GM21526 (cell line): ENCODE measurements around the gene PSMD13.
"Not testable (repeated sequence)": the region's sequence is repeated elsewhere in the genome, so short reads cannot be mapped to it uniquely, and the experiment has no call there.

Experiments
- ATAC-seq: cut with Tn5 transposase; IDR thresholded peaks from one replicate; pipeline ENCODE4 v1.9.1; 2021; ENCODE audit warnings: moderate library complexity; ENCODE audit not compliant: unreplicated experiment, low FRiP score

Gene PSMD13

GRCh38 chr11:285021-285893, 48.5 kb downstream of the PSMD13 start:
- no peak for ATAC-seq

GRCh38 chr11:285894-286220, 49.1 kb downstream of the PSMD13 start:
- no peak for ATAC-seq

- not testable (repeated sequence) for ATAC-seq
Measured at GRCh38 chr11:286977-287820, 50.4 kb downstream of the PSMD13 start.

DNA sequence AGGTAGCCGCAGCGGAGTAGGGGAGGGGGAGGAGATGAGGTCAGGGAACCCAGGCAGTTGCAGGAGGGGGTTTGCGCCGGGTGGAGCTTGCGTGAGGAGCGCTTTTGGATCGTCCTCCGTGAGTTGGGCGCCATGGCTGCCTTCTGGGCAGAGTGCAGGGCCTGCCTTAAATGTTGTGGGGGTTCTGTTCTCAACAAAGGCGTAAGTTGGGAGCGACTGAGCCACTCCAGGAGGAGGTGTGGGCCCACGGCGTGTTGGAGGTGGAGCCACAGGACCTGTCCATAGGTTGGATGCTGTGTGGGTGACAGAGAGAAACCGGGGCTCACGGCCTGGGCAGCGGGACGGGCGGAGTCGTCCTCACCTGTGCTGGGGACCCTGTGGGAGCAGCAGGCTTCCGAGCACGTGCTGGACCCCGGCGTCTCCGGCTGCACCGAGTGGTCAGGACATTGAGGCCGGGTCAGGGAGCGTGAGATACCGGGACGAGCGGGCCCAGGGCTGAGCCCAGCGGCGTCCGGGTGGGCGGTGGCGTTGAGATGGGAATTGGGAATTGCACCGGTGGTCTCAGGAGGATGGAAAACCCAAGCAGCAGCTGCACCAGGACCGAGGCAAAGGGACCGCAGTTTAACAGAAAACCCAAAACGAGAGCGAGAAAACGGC, 51.2 kb downstream of the PSMD13 start:
- ATAC-seq = no peak

GRCh38 chr11:288478-289397, 52.0 kb downstream of the PSMD13 start, which contains the start of gene PGGHG:
PGGHG (plus strand) TSS chr11:289126; CDS start chr11:289817, 691 bp downstream.
- ATAC-seq = no peak

GRCh38 chr11:289398-289711, 52.6 kb downstream of the PSMD13 start:
- no peak for ATAC-seq

DNA sequence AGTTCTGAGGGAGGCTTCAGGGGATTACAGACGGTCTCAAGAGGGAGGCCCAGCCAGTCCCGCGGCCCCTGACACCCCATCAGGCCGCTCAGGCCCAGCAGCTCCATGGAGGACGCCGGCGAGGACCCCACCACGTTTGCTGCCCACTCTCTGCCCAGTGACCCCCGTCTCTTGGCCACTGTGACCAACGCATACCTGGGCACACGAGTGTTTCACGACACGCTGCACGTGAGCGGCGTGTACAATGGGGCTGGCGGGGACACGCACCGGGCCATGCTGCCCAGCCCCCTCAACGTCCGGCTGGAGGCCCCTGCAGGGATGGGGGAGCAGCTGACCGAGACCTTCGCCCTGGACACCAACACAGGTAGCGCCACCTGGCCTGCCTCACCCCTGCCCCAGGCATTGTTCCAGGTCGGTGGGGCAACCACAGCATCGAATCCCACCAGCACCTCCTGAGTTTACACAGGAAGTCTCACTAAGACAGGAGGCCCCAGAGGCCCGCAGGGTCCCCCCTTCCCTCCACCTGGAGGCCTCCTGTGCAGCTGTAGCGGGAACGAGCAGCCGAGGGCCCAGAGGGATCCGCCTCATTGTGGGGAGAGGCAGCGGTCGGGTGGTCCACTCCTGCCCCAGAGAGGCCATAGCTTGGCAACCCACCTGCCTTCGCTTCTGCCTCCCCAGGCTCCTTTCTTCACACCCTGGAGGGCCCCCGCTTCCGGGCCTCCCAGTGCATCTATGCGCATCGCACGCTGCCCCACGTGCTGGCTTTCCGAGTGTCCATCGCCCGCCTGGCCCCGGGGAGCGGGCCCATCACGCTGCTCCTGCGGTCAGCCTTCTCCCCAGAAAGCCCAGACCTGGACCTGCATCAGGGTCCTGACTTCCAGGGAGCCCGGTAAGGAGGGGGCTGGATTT, 53.2 kb downstream of the PSMD13 start:
- no peak for ATAC-seq

GRCh38 chr11:290621-291231, 54.0 kb downstream of the PSMD13 start:
- ATAC-seq = no peak

DNA sequence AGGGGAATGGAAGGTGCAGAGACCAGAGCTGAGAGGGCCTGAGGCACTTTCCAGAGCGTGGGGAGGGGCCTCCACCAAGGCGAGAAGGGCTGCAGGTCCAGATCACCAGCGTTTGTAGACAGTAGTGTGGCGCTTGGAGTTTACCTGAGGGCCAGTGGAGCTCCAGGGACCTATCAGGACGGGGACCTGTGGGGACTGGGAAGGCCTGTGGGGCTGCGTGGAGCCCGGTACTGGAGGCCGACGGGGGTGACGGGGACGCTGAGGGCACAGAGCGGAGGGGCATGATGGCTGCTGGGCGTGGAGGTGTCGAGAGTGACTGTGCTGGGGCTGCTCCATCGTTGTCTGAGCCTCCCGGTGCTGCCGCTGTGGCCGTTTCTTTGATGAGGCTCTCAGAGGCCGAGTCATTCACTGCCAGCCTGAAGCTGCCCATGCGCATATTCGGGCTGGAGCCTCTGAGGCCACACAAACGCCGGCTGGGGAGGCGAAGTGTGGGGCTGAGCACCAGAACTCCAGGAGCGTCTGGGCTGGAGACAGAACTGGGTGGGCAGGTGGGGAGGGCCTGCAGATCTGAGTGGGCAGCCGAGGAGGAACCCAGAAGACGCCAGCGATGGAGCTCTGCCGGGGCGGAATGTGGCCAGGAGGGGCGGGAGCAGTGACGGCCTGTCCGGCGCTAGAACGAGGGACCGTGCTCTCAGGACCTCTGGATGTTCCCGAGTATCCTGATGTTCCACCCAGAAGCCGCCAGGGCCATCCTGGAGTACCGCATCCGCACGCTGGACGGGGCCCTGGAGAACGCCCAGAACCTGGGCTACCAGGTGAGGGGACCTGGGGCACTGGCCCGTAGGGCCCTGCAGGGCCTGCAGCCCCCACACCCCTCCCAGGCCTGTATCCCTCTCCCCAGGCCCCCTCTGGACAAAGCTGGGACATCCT, 54.8 kb downstream of the PSMD13 start:
- ATAC-seq = no peak

- no peak for ATAC-seq
Measured at GRCh38 chr11:292211-293121, 55.7 kb downstream of the PSMD13 start.

DNA sequence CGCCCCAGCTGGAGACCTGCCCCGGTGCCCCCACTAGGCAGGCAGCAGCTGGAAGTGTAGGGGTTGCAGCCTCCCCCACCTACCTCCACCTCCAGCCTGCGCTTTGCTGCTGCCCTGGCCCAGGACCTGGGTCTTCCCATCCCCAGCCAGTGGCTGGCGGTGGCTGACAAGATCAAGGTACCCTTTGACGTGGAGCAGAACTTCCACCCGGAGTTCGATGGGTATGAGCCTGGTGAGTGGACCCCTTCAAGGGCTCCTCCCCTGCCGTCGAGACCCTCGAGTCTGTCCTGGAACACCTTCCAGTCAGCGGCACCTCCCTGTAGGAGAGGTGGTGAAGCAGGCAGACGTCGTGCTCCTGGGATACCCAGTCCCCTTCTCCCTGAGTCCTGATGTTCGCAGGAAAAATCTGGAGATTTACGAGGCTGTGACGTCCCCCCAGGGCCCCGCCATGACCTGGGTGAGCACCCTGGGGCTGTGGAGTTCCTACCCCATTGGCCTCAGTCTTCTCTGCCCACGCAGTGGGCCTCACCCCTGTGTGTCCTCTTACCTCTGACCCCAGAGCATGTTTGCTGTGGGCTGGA, 56.6 kb downstream of the PSMD13 start:
- ATAC-seq = no peak

DNA sequence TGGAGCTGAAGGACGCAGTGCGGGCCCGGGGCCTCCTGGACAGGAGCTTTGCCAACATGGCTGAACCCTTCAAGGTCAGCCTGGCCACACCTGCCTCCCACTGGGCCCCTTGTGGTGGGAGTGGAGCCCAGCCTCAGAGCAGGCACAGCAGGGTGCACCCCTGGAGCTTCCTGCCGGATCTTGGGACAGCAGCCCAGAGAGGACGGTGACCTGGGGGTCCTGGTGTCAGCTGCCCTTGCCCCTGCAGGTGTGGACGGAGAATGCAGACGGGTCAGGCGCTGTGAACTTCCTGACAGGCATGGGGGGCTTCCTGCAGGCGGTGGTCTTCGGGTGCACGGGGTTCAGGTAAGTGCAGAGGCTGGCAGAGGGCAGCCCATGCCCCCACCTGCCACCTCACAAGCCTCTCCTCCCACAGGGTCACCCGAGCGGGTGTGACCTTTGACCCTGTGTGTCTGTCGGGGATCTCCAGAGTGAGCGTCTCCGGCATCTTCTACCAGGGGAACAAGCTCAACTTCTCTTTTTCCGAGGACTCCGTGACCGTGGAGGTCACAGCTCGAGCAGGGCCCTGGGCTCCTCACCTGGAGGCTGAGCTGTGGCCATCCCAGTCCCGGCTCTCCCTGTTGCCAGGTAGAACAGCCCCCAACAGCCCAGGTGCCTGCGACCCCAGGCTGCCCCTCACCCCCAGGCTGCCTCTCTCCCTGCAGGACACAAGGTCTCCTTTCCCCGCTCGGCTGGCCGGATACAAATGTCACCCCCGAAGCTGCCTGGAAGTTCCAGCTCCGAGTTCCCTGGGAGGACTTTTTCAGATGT, 57.3 kb downstream of the PSMD13 start:
- no peak for ATAC-seq

- ATAC-seq = no peak
Measured at GRCh38 chr11:294780-295179, 58.0 kb downstream of the PSMD13 start.

DNA sequence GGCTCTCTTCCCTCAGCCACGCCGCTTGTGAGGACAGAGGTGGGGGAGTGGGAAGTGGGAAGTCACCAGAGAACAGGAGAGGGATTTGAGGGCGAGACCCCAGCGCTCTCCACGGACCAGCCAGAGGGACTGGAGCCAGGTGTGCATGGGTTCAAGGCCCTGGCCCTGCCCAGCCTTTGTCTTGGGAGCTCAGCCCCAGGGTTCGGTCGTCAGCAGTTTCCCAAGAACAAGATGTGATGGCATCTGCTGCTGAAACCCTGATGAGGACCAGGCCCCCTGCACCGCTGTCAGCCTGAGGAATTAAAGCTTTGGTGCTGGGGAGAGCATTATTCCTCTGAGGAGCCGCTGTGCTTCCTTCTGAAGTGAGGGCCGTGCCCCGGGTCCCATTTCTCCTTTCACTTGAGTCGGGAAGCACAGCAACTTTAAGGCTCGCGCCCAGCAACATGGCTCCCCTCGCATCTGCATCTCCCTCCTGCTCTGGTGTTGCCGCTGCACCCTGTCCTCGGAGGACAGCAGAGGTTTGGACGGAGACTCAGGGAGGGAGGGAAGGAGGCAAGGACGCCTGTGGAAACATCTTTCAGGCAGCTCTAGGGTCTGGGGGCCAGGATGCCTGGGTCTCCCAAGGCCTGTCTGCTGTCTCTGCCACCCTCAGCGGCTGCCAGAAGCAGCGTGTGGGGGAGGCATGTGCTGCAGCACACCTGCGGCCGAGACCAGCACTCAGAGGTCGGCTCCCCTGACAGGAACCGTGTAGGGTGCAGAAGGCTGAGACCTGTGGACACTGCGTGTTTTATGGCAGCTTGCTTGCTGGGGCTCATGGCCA, 58.8 kb downstream of the PSMD13 start:
- ATAC-seq = no peak
